COLO668 (cell line): ENCODE results near the gene KIRREL3.

Experiments
- DNase-seq: peaks from one replicate; lab custom pipeline; 2025; ENCODE audit not compliant: unreplicated experiment; lab: John Stamatoyannopoulos, UW

The KIRREL3 gene

GRCh38 chr11:126837581-126837980 is 163.0 kb downstream of the KIRREL3 start:
- DNase-seq: no peak

DNA sequence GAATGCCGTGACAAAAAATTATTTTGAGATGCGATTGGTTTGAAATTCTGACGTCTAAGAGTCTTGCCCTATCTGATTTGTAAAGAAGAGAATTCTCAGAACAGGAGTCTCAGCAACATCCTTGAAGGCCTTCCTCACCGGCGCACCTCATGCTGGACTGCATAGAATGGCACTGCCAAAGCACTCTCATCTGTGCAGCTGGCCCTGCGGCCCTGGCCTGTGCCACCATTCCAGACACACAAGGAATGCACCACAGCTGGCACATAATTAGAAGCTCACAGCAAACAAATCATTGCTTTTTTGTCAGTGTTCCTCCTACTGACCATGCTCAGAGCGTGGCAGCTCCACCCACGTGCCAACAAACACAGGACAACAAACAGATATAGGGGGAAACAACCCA is 166.0 kb downstream of the KIRREL3 start:
- no peak for DNase-seq

GRCh38 chr11:126834149-126834548 is 166.4 kb downstream of the KIRREL3 start:
- DNase-seq: no peak

DNA sequence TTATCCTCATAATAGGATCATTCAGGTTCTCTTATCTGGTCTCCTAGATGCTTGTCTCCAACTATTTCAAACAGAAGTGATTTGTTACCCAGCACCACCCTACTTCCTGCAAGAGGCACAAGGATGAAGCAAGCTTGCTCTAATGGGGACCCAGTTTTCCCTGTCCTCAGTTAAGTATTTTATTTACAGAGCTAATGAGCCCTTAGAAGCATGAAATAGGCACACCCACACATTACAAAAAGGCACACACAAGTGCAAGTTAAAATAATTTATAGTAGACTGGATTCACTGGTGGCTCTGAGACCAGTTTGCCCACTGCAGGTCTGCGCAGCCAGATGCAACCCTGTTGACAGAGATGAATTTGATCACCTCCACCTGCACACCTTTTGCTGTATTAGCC is 167.5 kb downstream of the KIRREL3 start:
- DNase-seq: peak; percentile 63

DNA sequence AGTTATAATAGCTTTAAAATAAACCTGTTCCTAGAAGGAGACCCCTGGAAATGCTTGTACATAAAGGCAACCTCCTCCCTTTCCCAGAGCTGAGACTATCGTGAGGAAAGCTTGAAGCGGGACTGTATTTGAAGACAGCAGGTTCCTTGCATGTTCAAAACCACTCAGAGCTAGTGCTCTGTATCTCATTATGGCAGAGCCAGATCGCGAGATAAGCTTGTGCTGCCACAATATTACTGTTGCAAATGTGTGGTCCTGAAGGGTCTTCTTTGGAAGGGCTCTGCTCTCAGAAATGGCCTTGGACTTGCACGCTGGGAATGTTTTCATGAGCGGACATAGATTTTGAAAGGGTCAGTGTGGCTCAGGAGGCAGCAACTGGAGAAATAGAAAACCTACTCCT is 168.2 kb downstream of the KIRREL3 start:
- no peak for DNase-seq

DNA sequence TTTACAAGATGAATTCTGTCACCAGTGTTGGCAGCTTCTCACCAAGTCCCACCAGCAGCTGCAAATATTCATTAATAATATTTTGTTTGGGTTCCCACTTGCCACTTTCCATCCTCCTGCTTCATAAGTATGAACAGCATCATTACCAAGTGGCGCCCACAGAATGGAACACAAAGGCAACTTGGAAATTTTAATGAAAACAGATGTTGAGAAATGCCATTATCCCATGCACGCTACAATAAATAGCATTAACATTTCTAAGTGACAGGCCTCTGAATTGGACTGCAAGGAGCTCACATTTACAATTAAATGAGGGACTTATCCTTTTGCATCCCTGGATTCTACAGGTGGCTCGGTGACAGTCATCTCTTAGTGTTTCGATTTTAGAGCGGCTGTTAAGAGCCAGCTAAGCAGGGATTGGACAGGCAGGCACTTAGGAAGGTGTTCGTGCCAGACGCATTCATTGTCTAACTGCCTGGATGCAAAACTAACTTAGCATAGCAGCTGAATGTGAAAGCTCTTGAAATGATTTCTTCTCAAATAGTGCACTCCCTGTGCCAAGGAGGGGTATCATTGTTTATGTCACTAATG is 170.3 kb downstream of the KIRREL3 start:
- peak; percentile 61 for DNase-seq

DNA sequence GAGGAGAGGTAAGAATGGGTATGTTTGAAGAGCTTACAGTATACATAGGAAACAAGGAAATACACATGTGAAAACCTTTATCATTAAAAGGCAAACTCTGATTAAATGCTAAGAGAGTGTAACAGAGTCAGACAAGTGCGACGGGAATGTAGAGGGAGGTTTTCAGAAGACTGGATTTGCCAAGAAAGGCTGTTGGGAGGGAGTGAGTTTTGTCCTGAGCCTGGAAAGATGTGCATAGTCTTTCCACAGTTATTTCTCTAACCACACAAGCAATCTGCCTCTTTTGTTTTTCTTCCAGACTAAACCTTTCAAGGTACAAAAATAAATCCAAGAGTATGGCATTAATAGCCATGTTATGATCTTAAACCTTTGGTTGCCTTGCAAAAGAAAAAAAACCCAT is 170.9 kb downstream of the KIRREL3 start:
- no peak for DNase-seq

- DNase-seq: peak; percentile 76
Measured at GRCh38 chr11:126824035-126824607, 176.4 kb downstream of the KIRREL3 start.

DNA sequence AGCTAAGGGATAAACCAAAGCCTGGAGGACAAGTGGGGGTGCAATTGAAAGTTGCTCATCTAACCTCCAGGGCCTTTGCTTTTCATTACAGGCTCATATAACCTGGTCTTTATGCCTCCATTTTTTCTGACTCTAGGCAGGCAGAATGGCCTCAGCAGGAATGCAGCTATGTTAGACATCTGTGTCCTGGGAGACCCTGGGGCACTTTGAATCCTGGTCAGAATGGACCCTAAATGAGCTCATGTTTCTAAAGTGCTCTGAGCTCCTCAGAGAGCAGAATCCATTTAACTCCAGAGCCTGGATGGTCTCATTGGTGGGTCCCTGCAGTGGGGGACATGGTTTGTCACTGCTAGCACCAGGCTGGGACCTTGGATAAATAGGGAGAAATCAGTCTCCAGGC is 177.3 kb downstream of the KIRREL3 start:
- no peak for DNase-seq

- DNase-seq: no peak
Measured at GRCh38 chr11:126821827-126822226, 178.7 kb downstream of the KIRREL3 start.

- DNase-seq: no peak
Measured at GRCh38 chr11:126819194-126819593, 181.4 kb downstream of the KIRREL3 start.

DNA sequence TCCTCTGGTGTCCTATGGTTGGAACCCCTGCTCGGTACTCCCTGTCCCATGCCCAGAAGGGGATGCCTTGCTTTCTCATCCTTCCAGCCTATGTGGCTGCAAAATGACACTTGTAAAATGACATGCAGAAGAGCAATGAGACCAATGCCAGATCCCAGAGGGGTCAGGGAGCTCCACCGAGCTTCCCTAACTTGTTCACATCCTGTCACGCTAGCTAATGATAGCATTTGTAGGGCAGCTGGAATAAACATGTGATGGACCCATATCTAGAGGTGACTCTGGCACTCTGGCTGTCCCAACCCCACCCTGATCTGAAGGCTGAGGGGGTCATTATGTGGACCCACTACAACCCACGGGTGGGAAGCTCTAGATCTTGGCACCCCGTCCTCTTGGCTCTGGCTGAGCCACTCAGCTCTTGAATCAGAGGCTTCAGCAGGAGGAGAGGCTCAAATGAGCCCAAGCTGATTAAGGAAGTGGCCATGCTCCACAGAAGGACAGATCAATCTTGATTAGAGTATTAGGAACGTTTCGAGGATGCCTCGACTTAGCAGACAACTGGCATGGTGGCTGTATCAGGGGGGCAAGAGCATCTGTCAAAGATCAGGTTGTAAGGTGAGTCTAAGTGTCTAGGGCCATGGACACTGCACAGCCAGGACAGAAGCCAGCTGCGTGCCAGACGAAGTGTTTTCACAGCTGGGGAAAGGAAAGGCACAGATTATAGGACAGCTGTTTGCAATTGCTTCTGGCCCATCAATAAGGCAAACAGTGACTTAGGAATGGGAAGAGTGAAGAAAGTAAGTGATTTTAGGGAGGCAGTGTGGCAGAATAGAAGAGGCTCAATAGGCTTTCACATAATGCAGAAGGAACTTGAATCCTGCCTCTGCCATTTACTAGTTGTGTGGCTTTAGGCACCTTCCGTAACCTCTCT is 182.8 kb downstream of the KIRREL3 start:
- no peak for DNase-seq

- DNase-seq: no peak
Measured at GRCh38 chr11:126817096-126817495, 183.5 kb downstream of the KIRREL3 start.

DNA sequence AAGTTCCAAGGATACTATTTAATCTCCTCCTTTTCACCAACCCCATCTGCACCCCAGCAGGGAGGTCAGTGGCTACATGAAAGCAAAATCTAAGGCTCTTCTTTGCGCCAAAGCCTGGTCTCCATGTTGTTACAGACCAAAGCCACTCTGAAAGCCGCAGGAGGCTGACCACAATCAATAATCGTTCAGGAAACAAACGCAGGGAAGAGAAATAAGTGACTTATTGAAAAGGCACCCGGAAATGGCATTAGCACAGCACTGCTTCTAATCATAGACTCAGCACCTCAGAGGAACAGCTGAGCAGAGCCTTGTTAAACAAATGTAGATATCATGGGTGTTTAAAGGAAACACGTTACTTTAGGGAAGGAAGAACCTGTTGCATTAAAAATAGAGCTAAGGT is 183.9 kb downstream of the KIRREL3 start:
- DNase-seq: peak; percentile 67

- DNase-seq: no peak
Measured at GRCh38 chr11:126815111-126815510, 185.5 kb downstream of the KIRREL3 start.

DNA sequence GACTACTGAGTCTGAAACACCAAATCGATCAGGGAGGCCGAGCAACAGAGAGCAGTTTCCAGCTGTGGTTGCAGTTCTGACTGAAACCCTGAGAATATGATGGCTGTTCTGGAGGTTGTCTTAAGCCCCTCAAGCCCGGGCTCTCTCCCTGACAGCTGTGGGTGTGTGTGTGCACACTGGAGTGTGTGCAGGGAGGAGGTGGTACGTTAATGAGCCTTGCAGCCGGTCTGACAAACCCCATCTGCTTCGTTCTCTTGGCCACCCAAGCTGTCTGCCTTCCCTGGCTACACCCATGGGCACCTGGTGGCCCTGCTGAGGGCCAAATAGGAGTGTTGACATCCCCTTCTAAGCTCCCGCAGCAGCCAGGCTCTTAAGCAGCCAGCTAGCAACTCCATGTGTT is 189.8 kb downstream of the KIRREL3 start:
- DNase-seq: no peak

GRCh38 chr11:126809514-126810289 is 190.9 kb downstream of the KIRREL3 start:
- DNase-seq: no peak

DNA sequence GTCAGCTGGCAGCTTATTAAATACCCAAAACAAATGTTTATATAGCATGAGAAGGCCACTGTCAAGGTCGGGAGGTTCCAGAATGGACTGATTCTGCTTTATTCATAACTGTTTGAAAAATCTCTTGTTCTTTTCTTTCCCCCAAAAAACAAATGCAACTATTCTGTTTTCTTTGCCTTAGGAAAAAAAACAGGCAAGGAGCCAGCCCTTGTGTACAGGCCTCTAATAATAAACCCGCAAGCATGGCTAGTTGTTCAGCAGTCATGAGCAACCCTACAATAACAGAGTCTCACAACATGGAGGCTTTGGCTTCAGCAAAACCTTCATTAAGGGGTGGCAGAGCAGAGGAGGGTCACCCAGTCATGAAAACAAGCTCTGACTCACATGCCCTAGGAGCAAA is 191.7 kb downstream of the KIRREL3 start:
- no peak for DNase-seq

- DNase-seq: no peak
Measured at GRCh38 chr11:126808296-126808695, 192.3 kb downstream of the KIRREL3 start.

- no peak for DNase-seq
Measured at GRCh38 chr11:126805870-126806269, 194.7 kb downstream of the KIRREL3 start.

DNA sequence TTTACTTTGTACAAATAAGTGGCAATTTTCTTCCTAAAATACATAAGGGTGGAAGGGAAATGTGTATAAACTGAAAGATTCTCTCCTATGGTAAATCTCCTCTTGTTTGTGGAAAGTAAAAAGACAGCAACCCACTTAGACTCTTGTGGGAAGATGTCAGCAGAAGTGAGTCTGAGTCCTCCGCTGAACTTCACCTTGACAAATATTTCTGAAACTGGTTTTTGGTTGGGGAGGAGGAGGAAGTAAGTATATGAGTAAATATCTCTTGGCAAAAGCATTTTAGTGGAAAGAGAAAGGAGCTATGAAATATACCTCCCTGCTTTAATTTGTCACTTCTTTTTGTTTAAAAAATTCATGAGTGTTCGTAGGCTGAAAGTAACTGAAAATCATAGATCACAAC is 196.2 kb downstream of the KIRREL3 start:
- no peak for DNase-seq
